ENCODE results near the gene ANO10.
"Not testable (repeated sequence)": the region's sequence is repeated elsewhere in the genome, so short reads cannot be mapped to it uniquely, and the experiment has no call there.

ANO10 gene

GRCh38 chr3:43565661-43566341 is 56.0 kb downstream of the ANO10 start:
- DNase-seq, result not testable (repeated sequence)

- no peak for DNase-seq
Measured at GRCh38 chr3:43559961-43560360, 61.9 kb downstream of the ANO10 start.

- DNase-seq, result no peak
Measured at GRCh38 chr3:43558171-43558570, 63.6 kb downstream of the ANO10 start.

- no peak for DNase-seq
Measured at GRCh38 chr3:43549626-43550290, 72.1 kb downstream of the ANO10 start.

GRCh38 chr3:43544277-43544676 is 77.5 kb downstream of the ANO10 start:
- peak; percentile 83 to 84 for DNase-seq

GRCh38 chr3:43542328-43543043 is 79.3 kb downstream of the ANO10 start:
- peak in 1 of 2 experiments; percentile 13 for DNase-seq

- peak; percentile 15 to 32 for DNase-seq
Measured at GRCh38 chr3:43540624-43541023, 81.2 kb downstream of the ANO10 start.

GRCh38 chr3:43539321-43539720 is 82.5 kb downstream of the ANO10 start:
- DNase-seq, result no peak

GRCh38 chr3:43537225-43537624 is 84.6 kb downstream of the ANO10 start:
- DNase-seq, result no peak

- DNase-seq, result no peak
Measured at GRCh38 chr3:43534675-43535074, 87.1 kb downstream of the ANO10 start.

- no peak for DNase-seq
Measured at GRCh38 chr3:43533009-43533408, 88.8 kb downstream of the ANO10 start.

GRCh38 chr3:43531835-43532234 is 90.0 kb downstream of the ANO10 start:
- no peak for DNase-seq

- no peak for DNase-seq
Measured at GRCh38 chr3:43528498-43529099, 93.2 kb downstream of the ANO10 start.

- no peak for DNase-seq
Measured at GRCh38 chr3:43526956-43527355, 94.9 kb downstream of the ANO10 start.

- no peak for DNase-seq
Measured at GRCh38 chr3:43525941-43526607, 95.7 kb downstream of the ANO10 start.

- DNase-seq, result peak in 1 of 2 experiments; percentile 11
Measured at GRCh38 chr3:43525386-43525785, 96.4 kb downstream of the ANO10 start.

GRCh38 chr3:43523454-43524053 is 98.3 kb downstream of the ANO10 start:
- no peak for DNase-seq

GRCh38 chr3:43522727-43523362 is 99.0 kb downstream of the ANO10 start:
- no peak for DNase-seq

GRCh38 chr3:43521941-43522340 is 99.9 kb downstream of the ANO10 start:
- no peak for DNase-seq

- not testable (repeated sequence) for DNase-seq
Measured at GRCh38 chr3:43518515-43518914, 103.3 kb downstream of the ANO10 start.

GRCh38 chr3:43515970-43516635 is 105.7 kb downstream of the ANO10 start:
- no peak for DNase-seq
